Upper lobe of left lung (tissue), 6 donors: ENCODE data around the gene ZNF219. TPM values are rescaled to one million over a fixed set of nuclear protein-coding genes. Genes with fewer than 3 reads are reported as not detected.
"Not testable (repeated sequence)": the region's sequence is repeated elsewhere in the genome, so short reads cannot be mapped to it uniquely, and the experiment has no call there.

Experiments used
- ATAC-seq, 2 donors: fragments of 200-7000 bp; cut with Tn5 transposase; one replicate each; pipeline ENCODE4 v1.9.1; 2022; ENCODE audit warnings: mild to moderate bottlenecking in 2 of 2, moderate library complexity in 2 of 2; ENCODE audit not compliant: low FRiP score in 2 of 2
- DNase-seq, 2 donors: peaks; one replicate each; pipeline ENCODE4 v3.0.0-alpha.2; 2019 to 2020
- H3K27ac ChIP-seq, 4 donors: fragments of 200-600 bp; sonication (generic); one replicate each; pipeline ENCODE4 v1.5.1; 2016 to 2019
- H3K27me3 ChIP-seq, 4 donors: fragments of 200-600 bp; sonication (generic); one replicate each; pipeline ENCODE4 v1.5.1; 2017 to 2019
- H3K36me3 ChIP-seq, 4 donors: fragments of 200-600 bp; sonication (generic); one replicate each; pipeline ENCODE4 v1.5.1; 2016 to 2019
- H3K4me1 ChIP-seq, 4 donors: fragments of 200-600 bp; sonication (generic); one replicate each; pipeline ENCODE4 v1.5.1; 2018 to 2019
- H3K4me3 ChIP-seq, 4 donors: fragments of 200-600 bp; sonication (generic); one replicate each; pipeline ENCODE4 v1.5.1; 2017 to 2019; ENCODE audit warnings: mild to moderate bottlenecking in 2 of 4, moderate library complexity in 1 of 4
- H3K9me3 ChIP-seq, 4 donors: fragments of 200-600 bp; sonication (generic); one replicate each; pipeline ENCODE4 v1.5.1; 2018 to 2019
- EP300 ChIP-seq, 4 donors: sonication (generic); formaldehyde crosslinking; IDR thresholded peaks; one replicate each; pipeline ENCODE4 v1.5.1; 2017; ENCODE audit warnings: antibody characterized with exemption in 4 of 4, control low read depth in 2 of 4
- POLR2A ChIP-seq, 4 donors: fragments of 450-650 bp; IDR thresholded peaks; one replicate each; pipeline ENCODE4 v1.5.1; 2016 to 2017; ENCODE audit warnings: antibody characterized with exemption in 4 of 4, mild to moderate bottlenecking in 2 of 4
- POLR2AphosphoS5 ChIP-seq, 2 donors: sonication (generic); formaldehyde crosslinking; IDR thresholded peaks; one replicate each; pipeline ENCODE4 v1.5.1; 2017; ENCODE audit warnings: antibody characterized with exemption in 2 of 2
- WGBS, 2 donors: methylation state at CpG; one replicate each; pipeline ENCODE4 v1.1.5; 2017 to 2018; 5-methylcytosine and 5-hydroxymethylcytosine counted together
- total RNA-seq, 6 donors: library from RNA; depleted of rRNA in 4 of 6; stranded (reverse); fragments of >200 nt in 4 of 6; gene quantifications; one replicate each; pipeline versions ENCODE4 v1.1.0 to v1.2.1, GENCODE V29; 2016 to 2021
- TF ChIP-seq, protein P1 (sequence below), 6 experiments: fragments of 450-650 bp in 4 of 6; fragments of 200-600 bp in 2 of 6; sonication (generic) in 2 of 6; IDR thresholded peaks; one replicate each; pipeline ENCODE4 v1.5.1; 2016 to 2019; ENCODE audit warnings: antibody characterized with exemption in 6 of 6
- donor health status: DM: no; HTN: no; CAD: no; lungs with moderate emphysema.
- donor health status: DM: no; HTN: yes; CAD: no; lungs with severe emphysema.

ZNF219 gene
- total RNA-seq, 6 donors from 2014 or later: 46.1 to 97.5 (median 56.3) TPM

- H3K4me3 ChIP-seq: no peak overlapping the region
- no peaks in the 10 kb centered on the region for H3K36me3 ChIP-seq
- no peaks in the 10 kb centered on the region for H3K9me3 ChIP-seq
- no peaks in the 10 kb centered on the region for H3K27me3 ChIP-seq
- 63 to 65% methylated on average over 2 of the region's 2 CpGs for WGBS, 2 donors
- H3K4me1 ChIP-seq: peaks cover 24 to 34% (median 25%) of the 10 kb centered on the region in 4 donors
- ATAC-seq (no peak), DNase-seq (no peak)
- H3K27ac ChIP-seq: no peak overlapping the region
- TF ChIP-seq POLR2A (IDR thresholded peaks at IDR 0.05): no peak
- TF ChIP-seq, protein P1, sequence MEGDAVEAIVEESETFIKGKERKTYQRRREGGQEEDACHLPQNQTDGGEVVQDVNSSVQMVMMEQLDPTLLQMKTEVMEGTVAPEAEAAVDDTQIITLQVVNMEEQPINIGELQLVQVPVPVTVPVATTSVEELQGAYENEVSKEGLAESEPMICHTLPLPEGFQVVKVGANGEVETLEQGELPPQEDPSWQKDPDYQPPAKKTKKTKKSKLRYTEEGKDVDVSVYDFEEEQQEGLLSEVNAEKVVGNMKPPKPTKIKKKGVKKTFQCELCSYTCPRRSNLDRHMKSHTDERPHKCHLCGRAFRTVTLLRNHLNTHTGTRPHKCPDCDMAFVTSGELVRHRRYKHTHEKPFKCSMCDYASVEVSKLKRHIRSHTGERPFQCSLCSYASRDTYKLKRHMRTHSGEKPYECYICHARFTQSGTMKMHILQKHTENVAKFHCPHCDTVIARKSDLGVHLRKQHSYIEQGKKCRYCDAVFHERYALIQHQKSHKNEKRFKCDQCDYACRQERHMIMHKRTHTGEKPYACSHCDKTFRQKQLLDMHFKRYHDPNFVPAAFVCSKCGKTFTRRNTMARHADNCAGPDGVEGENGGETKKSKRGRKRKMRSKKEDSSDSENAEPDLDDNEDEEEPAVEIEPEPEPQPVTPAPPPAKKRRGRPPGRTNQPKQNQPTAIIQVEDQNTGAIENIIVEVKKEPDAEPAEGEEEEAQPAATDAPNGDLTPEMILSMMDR (IDR thresholded peaks at IDR 0.05): no peak
- TF ChIP-seq EP300 (IDR thresholded peaks at IDR 0.05): no peak
- TF ChIP-seq POLR2AphosphoS5 (IDR thresholded peaks at IDR 0.05): no peak
These were observed 51.1 kb downstream of the ZNF219 start for GRCh38 chr14:21047378-21047781.

DNA sequence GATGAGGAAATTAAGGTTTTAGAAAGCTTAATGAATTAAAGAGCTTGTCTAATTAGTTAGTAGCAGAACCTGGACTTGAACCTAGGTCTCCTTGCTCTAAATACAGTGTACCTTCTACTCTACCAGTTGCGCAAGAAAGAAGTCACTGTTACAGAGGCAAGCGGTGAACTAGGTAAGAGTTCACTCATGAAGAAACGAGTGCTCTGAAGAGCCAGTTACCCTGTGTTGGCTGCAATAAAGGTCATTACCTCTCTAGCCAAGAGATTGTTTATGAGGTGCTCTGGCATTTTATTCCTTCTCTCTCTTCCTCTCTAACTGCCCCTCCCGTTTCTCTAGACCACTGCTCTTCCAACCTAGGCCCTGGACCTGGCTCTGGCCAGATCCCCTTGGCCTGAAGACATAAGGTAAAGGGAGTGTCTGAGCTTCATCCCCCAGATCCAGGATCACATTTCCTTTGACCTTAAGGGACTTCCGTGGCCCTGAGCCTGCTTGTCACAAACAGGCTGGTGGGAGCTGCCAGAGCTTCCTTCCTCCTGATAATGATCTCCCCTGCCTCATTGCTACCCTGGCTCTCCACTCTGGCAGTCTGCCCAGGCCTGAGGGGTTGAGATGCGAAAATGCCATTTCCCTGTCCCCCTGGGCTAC, 54.4 kb downstream of the ZNF219 start:
- Histone ChIP-seq H3K27me3 (no peaks in the 10 kb centered on the region), H3K27ac (peak overlapping the region in 3 of 4 donors; percentile 8 to 70 (median 40)), H3K36me3 (no peaks in the 10 kb centered on the region), H3K9me3 (no peaks in the 10 kb centered on the region), H3K4me1 (peaks cover 34 to 42% (median 34%) of the 10 kb centered on the region in 4 donors), H3K4me3 (no peak overlapping the region)
- 23 to 36% methylated on average over 6 of the region's 6 CpGs for WGBS, 2 donors
- TF ChIP-seq POLR2A (IDR thresholded peaks at IDR 0.05) (no peak), POLR2AphosphoS5 (IDR thresholded peaks at IDR 0.05) (peak; percentile 55 to 61), EP300 (IDR thresholded peaks at IDR 0.05) (peak in 1 of 4 donors; percentile 23)
- peak in 1 of 2 donors; percentile 41 for DNase-seq
- no peak for ATAC-seq

GRCh38 chr14:21043387-21043973, 55.0 kb downstream of the ZNF219 start:
- Histone ChIP-seq H3K27me3 (no peaks in the 10 kb centered on the region), H3K9me3 (no peaks in the 10 kb centered on the region), H3K36me3 (no peaks in the 10 kb centered on the region), H3K4me1 (peaks cover 38 to 48% (median 40%) of the 10 kb centered on the region in 4 donors), H3K4me3 (no peak overlapping the region), H3K27ac (peak overlapping the region in 2 of 4 donors; percentile 40 to 70)
- TF ChIP-seq, protein P1 (IDR thresholded peaks at IDR 0.05): no peak
- TF ChIP-seq POLR2AphosphoS5 (IDR thresholded peaks at IDR 0.05) (no peak), POLR2A (IDR thresholded peaks at IDR 0.05) (no peak), EP300 (IDR thresholded peaks at IDR 0.05) (no peak)
- 31 to 41% methylated on average over 2 of the region's 2 CpGs for WGBS, 2 donors
- DNase-seq (no peak), ATAC-seq (no peak)

- Histone ChIP-seq H3K36me3 (no peaks in the 10 kb centered on the region), H3K4me3 (no peak overlapping the region), H3K9me3 (no peaks in the 10 kb centered on the region), H3K4me1 (peaks cover 36 to 49% (median 41%) of the 10 kb centered on the region in 4 donors), H3K27ac (peak overlapping the region in 2 of 4 donors; percentile 40 to 70), H3K27me3 (no peaks in the 10 kb centered on the region)
- no peak for DNase-seq
- no peak for ATAC-seq
- WGBS, 2 donors: 49 to 67% methylated on average over 8 of the region's 8 CpGs
- TF ChIP-seq, protein P1 (IDR thresholded peaks at IDR 0.05): no peak
- no peak for TF ChIP-seq POLR2AphosphoS5 (IDR thresholded peaks at IDR 0.05)
- no peak for TF ChIP-seq EP300 (IDR thresholded peaks at IDR 0.05)
These were observed 55.5 kb downstream of the ZNF219 start for GRCh38 chr14:21042918-21043317.

DNA sequence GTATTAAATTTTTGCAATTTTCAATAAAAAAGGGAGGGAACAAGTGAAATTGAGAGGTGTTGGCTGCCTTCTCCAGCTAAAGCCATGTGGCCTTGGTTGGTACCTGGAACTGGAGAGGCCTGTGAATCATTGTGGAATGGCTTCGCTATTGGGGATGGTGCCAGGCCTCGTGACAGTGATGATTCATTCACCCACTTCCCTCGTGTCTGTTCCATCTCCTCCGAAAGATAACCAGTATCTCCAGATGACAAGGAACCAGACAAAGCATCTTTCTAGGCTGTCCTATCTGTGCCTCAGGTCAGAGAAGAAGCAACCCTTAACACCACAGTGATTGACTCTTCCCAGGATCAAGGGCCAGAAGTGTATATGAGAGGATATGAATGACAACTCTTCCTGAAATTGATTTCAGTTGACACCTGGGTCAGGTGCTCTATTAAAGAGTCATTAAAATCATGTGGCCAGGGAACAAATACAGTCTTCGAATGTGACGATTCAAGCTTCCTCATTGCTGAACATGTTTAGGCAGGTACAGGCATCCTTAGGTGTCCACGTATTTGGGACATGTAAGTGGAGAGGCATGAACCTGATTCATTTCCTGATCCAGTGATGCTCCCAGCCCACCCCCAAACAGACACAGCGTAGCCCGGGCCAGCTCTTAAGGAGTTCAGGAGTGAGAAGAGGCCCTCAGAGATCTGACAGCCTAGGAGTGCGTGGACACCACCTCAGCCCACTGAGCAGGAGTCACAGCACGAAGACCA, 56.6 kb downstream of the ZNF219 start, which contains the start of gene RNASE7:
Gene RNASE7, plus strand, starts transcription at position 687 of the 758 bp plus-strand sequence. CDS start 631 bp downstream, outside the sequence.
- ATAC-seq (no peak), DNase-seq (no peak)
- Histone ChIP-seq H3K4me1 (peaks cover 32 to 41% (median 34%) of the 10 kb centered on the region in 4 donors), H3K9me3 (no peaks in the 10 kb centered on the region), H3K36me3 (no peaks in the 10 kb centered on the region), H3K4me3 (no peak within 1 kb of the TSS), H3K27ac (peak within 1 kb of the TSS in 2 of 4 donors; percentile 40 to 70), H3K27me3 (no peaks in the 10 kb centered on the region)
- peak in 1 of 2 donors; percentile 32 for TF ChIP-seq POLR2AphosphoS5 (IDR thresholded peaks at IDR 0.05)
- TF ChIP-seq, protein P1 (IDR thresholded peaks at IDR 0.05): no peak
- TF ChIP-seq EP300 (IDR thresholded peaks at IDR 0.05): no peak
- no peak for TF ChIP-seq POLR2A (IDR thresholded peaks at IDR 0.05)
- WGBS, 2 donors: 66 to 68% methylated on average over 11 of the region's 11 CpGs

GRCh38 chr14:21040941-21041340, 57.5 kb downstream of the ZNF219 start:
- ATAC-seq, DNase-seq, H3K9me3 ChIP-seq, H3K36me3 ChIP-seq, H3K27me3 ChIP-seq, H3K4me3 ChIP-seq: not testable (repeated sequence)
- 78 to 84% methylated on average over 3 of the region's 3 CpGs for WGBS, 2 donors
- Histone ChIP-seq H3K4me1 (peaks cover 32 to 41% (median 34%) of the 10 kb centered on the region in 4 donors), H3K27ac (peak overlapping the region in 1 of 4 donors; percentile 11)
